Sigmoid colon (tissue), 4 donors: ENCODE data around the gene TOM1L2.

Experiments
- EP300 ChIP-seq, 4 donors: sonication (generic); formaldehyde crosslinking; IDR thresholded peaks; one replicate each; pipeline ENCODE4 v1.6.1; 2017; ENCODE audit warnings: antibody characterized with exemption in 4 of 4
- POLR2A ChIP-seq, 2 donors: fragments of 450-650 bp; IDR thresholded peaks; one replicate each; pipeline ENCODE4 v1.6.1; 2016; ENCODE audit warnings: antibody characterized with exemption in 2 of 2, mild to moderate bottlenecking in 2 of 2, moderate library complexity in 2 of 2
- TF ChIP-seq, protein P1 (sequence below), 4 experiments: fragments of 450-650 bp in 3 of 4; fragments of 200-600 bp in 1 of 4; IDR thresholded peaks; one replicate each; pipeline ENCODE4 v1.5.1; 2016 to 2019; ENCODE audit warnings: antibody characterized with exemption in 4 of 4, mild to moderate bottlenecking in 3 of 4, moderate library complexity in 2 of 4

DNA sequence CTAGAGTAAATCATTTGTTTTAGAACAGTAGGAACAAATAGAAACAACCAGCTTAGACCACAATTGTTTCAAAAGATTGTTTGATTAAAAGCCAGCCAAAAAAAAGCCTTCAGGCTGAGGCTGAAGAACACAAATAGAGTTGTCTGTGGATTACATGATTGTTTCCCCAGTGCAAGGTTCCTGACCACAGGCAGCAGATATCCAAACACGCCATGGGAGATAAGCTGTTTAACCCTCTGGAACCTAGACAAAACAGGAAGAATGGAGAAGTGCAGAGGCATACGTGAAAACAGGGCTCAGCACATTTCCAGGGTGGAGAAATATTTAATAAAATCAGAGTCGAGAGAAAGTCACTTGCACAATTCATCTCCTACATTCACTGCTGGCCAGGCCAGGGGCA, 45.8 kb upstream of the TOM1L2 start:
- TF ChIP-seq POLR2A (IDR thresholded peaks at IDR 0.05) (no peak), EP300 (IDR thresholded peaks at IDR 0.05) (no peak)
- TF ChIP-seq, protein P1, sequence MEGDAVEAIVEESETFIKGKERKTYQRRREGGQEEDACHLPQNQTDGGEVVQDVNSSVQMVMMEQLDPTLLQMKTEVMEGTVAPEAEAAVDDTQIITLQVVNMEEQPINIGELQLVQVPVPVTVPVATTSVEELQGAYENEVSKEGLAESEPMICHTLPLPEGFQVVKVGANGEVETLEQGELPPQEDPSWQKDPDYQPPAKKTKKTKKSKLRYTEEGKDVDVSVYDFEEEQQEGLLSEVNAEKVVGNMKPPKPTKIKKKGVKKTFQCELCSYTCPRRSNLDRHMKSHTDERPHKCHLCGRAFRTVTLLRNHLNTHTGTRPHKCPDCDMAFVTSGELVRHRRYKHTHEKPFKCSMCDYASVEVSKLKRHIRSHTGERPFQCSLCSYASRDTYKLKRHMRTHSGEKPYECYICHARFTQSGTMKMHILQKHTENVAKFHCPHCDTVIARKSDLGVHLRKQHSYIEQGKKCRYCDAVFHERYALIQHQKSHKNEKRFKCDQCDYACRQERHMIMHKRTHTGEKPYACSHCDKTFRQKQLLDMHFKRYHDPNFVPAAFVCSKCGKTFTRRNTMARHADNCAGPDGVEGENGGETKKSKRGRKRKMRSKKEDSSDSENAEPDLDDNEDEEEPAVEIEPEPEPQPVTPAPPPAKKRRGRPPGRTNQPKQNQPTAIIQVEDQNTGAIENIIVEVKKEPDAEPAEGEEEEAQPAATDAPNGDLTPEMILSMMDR (IDR thresholded peaks at IDR 0.05): no peak
